ENCODE measurements around the gene LRRC9.

GRCh38 chr14:60111732-60112131 lies 191.8 kb downstream of the LRRC9 start:
- no peak for TF ChIP-seq EZH2 (optimal IDR thresholded peaks at IDR 0.05; ENCODE audit: low read depth, low read length)
- no peak for TF ChIP-seq CTCF (IDR thresholded peaks at IDR 0.05; ENCODE audit: low read length)
- TF ChIP-seq EZH2phosphoT487 (IDR thresholded peaks at IDR 0.05; ENCODE audit: low read length): no peak

All from MM.1S (cell line).